ENCODE data around the gene SHANK1.
A peak's percentile ranks its signal among the peaks of the same experiment; 100 is the strongest.

Gene SHANK1

DNA sequence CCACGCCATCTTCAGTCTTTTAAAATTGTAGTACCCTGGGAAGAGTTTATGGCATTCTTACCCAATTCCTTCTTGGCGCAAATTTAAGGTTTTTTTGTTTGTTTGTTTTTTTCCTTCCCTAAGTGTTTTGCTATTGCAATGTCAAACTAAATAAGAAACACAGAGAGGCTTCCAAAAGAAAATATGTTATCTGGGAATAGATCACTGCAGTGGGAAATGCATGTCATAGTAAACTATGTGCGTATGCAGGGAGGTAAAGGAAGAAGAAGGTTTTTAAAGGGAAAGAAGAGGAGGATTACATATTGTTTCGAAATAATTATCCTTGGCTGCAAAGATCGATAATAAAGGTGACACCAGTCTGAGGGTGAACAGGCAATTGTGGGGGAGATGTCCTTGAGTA, 16.7 kb upstream of the SHANK1 start:
- H3K4me3 ChIP-seq (ENCODE audit: low read depth, low read length): no peak overlapping the region
- DNase-seq (ENCODE audit: low read depth): no peak

DNA sequence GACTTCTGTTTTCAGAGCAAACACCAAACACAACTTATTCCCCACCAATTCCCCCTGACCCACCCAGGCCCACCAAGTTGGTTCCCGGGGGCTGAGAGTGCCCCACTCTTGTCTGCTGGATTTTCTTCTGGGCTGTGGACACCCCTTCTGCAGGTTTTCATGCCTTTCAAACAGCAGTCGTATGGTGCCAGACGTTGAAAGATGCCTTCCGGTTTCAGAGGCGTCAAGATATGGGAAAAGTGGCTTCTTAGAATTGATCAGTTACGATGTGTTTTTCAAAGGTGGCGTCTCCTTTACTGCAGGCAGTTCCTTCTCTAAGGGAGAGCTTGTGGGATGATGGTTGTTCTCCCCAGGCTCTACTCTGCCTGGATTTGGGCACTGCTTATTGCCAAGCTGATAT, 16.3 kb upstream of the SHANK1 start:
- DNase-seq (ENCODE audit: low read depth): no peak
- H3K4me3 ChIP-seq (ENCODE audit: low read depth, low read length): no peak overlapping the region

DNA sequence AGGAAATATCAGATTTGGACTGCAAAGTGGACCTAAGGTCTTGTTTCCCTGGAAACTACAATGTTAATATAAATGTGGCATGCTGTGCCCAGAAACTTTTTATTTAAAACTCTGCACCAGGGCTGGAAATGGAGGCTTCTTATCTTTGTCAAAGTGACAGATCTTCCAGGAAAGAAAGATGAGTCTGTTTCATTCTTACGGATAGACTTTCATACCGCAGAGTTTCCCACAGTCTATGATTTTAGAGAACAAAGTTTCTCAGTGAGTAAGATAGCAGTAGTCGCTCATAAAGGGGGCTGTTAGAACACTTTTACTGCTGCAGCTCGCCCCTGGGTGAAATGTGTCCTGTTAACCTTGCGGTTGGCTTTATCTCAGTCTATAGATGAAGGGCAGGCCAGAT, 10.3 kb upstream of the SHANK1 start:
- no peak overlapping the region for H3K4me3 ChIP-seq (ENCODE audit: low read depth, low read length)
- DNase-seq (ENCODE audit: low read depth): no peak

DNA sequence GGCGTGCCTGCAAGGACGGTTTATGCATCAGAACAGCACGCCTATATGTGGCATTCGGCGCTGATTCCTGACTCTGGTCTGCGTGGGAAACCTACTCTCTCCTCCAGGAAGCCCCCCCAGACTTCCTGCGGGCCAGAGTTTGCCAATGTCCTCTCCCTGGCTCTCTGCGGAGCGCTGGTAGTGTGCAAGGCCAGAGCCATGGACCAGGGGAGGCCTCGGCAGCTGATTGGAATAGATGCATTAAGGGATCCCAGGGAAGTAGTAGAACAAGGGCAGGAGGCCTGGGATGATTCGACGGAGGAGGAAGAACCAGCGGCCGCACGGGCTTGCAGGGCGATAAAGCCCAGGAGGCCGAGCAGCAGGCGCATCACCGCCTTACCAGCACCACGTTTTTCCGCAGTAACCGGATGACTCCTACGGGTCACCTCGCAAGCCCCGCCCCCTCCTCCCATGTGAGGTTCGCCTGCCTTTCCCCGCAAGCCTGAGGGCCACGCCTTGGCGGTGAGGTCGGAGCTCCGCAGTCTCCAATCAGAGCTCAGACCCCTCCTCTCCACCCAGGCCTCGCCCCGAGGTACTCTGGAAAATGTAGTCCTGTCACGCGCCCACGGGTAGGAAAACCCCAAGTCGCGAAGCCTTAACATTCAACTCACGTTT, 8.6 kb upstream of the SHANK1 start:
- DNase-seq (ENCODE audit: low read depth): peak; percentile 49
- H3K4me3 ChIP-seq (ENCODE audit: low read depth, low read length): peak overlapping the region; percentile 14

DNA sequence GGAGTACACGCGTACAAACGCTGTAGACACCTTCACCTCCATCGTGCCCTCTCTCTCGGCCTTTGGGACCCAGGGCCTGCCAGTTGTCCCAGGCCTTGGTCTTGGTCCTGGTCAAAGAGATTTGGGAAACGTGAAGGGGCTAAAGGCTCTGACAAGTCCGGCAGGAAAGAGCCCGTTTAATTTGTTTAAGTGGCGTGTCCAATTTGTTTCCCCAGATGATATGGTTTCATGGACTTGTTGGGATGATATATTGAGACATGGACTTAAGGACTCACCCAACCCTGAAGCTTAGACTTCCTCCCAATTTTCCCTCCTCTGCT, 6.3 kb upstream of the SHANK1 start:
- H3K4me3 ChIP-seq (ENCODE audit: low read depth, low read length): peak overlapping the region; percentile 73
- no peak for DNase-seq (ENCODE audit: low read depth)

DNA sequence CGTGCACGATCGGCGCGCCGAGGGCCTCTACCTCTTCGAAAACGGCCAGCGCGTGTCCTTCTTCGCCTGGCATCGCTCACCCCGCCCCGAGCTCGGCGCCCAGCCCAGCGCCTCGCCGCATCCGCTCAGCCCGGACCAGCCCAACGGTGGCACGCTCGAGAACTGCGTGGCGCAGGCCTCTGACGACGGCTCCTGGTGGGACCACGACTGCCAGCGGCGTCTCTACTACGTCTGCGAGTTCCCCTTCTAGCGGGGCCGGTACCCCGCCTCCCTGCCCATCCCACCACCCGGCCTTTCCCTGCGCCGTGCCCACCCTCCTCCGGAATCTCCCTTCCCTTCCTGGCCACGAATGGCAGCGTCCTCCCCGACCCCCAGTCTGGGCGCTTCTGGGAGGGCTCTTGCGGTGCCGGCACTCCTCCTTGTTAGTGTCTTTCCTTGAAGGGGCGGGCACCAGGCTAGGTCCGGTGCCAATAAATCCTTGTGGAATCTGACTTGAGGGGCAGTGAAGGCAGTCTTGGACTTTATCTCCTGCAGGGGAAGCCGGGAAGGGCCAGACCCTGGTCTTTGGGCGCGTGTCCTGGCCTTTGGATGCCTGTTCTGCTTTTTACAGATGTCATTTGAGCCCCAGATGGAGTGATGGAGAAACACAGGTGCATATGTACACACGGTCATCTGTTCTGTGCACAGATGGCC, 5.8 kb upstream of the SHANK1 start:
- no peak for DNase-seq (ENCODE audit: low read depth)
- peak overlapping the region; percentile 73 for H3K4me3 ChIP-seq (ENCODE audit: low read depth, low read length)

DNA sequence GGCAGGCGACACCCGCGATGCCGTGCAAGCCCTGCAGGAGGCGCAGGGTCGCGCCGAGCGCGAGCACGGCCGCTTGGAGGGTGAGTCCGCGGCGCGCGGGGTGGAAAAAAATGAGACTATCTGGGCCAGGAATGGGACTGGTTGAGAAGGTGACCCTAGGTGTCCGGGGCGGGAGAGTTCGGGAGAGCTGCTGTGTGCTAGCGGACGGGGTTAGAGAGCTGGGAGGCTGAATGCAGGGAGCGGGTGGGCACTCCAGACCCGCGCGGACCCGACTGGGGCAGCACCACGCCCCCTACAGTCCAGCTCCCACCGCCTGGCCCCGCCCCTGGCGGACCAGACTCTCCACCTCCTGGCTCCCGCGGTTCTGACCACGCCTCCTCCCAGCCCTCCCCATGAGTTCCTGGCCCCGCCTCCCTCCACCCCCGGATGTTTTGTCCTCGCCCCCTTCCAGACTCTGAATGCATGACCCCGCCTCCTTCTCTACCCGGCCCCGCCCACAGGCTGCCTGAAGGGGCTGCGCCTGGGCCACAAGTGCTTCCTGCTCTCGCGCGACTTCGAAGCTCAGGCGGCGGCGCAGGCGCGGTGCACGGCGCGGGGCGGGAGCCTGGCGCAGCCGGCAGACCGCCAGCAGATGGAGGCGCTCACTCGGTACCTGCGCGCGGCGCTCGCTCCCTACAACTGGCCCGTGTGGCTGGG, 5.1 kb upstream of the SHANK1 start:
- DNase-seq (ENCODE audit: low read depth): peak; percentile 97
- H3K4me3 ChIP-seq (ENCODE audit: low read depth, low read length): peak overlapping the region; percentile 73

DNA sequence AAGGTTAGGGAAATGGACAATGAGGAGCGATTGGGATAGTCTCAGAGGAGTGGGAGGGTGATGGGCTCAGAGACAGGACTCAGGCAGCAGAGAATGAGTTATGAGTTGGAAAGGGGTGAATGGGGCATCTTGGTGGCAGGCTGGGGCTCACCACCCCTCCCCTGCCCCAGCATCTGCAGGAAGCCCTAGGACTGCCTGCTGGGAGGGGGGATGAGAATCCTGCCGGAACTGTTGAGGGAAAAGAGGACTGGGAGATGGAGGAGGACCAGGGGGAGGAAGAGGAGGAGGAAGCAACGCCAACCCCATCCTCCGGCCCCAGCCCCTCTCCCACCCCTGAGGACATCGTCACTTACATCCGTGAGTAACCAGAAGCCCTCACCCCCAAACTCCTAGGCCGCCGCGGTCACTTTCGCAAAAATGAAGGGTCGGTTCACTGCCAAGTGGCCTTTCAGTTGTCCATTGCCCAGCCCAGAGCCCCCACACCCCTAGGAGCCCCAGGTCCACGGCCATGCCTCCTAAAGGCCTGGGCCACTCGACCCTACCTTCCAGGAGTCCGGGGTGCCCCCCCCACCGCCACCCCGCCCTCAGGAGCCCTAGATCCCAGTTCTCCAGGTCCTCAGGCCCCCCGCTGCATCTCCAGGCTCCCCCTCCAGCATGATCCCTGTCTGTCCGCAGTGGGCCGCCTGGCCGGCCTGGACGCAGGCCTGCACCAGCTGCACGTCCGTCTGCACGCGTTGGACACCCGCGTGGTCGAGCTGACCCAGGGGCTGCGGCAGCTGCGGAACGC, 4.3 kb upstream of the SHANK1 start:
- H3K4me3 ChIP-seq (ENCODE audit: low read depth, low read length): peak overlapping the region; percentile 73
- no peak for DNase-seq (ENCODE audit: low read depth)

DNA sequence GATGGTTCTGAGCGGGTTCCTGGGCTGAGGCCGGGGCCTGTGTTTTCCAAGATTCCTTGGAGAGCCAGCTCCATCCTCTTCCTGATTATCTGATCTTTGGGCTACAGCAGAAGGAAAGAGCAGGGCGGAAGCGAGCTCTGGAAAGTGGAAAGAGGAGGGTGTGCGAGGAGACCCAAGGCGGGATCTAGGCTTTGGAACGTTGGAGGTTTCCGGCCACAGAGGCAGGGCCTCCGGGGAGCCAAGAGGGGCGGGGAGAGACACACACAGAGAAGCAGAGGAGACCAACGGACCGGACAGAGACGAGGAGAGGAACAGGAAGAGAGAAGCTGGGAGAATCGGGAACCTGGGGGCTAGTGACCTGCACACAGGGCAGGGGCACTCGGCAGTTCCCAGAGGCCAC, 3.5 kb upstream of the SHANK1 start, which contains the start of gene CLEC11A:
TSS of gene CLEC11A (plus strand) at position 296 of the 400 bp plus-strand sequence. CDS start 162 bp downstream, outside the sequence.
- peak; percentile 38 for DNase-seq (ENCODE audit: low read depth)
- peak within 1 kb of the TSS; percentile 73 for H3K4me3 ChIP-seq (ENCODE audit: low read depth, low read length)

DNA sequence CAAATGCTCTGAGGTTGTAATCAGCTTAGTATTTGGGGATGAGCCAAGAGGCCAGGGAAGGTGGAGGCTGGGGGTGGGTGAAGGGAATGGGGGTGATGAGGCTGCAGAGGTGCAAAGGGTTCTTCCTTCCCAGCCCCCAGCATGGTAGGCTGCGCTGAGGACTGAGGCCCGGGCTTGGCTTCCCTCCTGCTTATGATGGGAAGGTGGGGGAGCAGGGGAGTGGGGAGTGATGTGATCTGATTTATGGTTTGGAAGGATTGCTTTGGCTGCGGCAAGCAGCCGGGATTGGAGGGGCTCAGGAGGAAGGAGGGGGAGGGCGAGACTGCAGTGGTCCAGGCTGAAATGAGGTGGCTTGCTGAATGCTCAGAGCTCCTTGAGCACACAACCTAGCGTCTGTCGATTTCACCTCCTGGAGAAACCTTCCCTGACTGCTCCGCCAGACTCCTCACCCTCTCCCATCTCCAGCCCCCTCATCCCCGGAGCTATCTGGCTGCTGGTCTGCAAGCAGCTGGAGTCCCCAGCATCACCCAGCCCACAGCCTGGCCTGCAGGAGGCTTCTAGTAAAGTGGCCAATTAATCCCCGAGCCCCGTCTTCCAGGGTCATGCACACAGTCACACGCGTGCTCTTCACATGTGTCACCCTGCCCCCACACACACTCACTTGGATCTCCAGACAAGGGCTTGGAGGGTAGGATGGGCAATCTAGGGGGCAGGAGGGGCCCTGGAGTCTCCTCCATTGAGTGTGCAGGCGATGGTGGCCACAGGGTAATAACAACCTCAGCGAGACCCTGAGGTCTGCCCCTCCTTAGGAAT, 2.8 kb upstream of the SHANK1 start:
- peak overlapping the region; percentile 73 for H3K4me3 ChIP-seq (ENCODE audit: low read depth, low read length)
- DNase-seq (ENCODE audit: low read depth): no peak

DNA sequence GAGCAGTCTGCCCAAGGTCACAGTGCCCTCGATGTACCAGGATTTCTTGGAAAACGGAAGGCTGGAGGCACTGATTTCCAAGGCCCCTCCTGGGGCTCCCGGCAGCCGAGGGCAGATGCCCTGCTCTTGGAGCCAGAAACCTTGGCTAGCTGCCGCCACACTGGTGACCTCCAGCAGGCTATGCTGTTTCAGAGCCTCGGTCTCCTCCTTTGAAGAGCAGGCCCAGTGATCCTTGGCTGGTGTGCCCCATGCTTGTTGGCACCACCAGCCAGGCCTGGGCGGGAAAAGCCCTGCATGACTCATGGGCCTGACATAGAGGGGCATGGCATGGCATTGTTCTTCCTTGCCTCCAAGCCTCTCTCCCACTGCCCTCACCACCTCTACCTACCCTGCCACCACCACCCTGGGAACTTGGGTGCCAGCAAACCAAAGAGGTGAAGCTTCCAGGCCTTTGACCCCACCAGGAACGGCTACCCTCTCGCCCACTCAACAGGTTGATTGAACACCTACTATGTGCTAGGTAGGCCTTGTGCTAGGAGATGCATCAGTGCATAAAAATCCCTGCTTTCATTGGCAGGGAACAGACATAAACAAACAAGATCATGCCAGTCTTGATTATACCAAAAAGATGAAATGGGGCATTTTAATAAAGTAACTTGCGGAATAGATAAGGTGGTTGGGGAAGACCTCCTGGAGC, 2.0 kb upstream of the SHANK1 start:
- H3K4me3 ChIP-seq (ENCODE audit: low read depth, low read length): no peak overlapping the region
- no peak for DNase-seq (ENCODE audit: low read depth)

DNA sequence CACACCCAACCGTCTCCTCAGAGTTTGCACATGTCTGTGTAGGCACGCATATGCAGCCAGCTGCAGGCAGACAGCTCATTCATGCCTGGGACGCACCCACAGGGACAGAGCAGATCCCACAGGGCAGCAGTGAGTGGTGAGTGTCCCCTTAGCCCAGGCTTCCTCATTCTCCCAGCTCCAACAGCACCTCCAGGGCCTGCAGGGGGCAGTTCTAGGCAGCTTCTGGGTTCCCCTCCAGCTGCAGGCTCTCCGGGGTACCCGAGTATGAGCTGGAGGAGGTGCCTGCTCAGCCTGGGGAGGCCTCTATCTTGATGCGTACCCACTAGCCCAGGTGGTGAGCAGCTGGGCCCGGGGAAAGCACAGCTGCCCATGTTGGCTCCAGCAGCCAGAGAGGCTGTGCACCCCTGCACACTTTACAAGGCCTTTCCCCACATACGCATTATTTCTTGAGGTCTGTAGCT, 1.3 kb upstream of the SHANK1 start:
- no peak overlapping the region for H3K4me3 ChIP-seq (ENCODE audit: low read depth, low read length)
- DNase-seq (ENCODE audit: low read depth): no peak

DNA sequence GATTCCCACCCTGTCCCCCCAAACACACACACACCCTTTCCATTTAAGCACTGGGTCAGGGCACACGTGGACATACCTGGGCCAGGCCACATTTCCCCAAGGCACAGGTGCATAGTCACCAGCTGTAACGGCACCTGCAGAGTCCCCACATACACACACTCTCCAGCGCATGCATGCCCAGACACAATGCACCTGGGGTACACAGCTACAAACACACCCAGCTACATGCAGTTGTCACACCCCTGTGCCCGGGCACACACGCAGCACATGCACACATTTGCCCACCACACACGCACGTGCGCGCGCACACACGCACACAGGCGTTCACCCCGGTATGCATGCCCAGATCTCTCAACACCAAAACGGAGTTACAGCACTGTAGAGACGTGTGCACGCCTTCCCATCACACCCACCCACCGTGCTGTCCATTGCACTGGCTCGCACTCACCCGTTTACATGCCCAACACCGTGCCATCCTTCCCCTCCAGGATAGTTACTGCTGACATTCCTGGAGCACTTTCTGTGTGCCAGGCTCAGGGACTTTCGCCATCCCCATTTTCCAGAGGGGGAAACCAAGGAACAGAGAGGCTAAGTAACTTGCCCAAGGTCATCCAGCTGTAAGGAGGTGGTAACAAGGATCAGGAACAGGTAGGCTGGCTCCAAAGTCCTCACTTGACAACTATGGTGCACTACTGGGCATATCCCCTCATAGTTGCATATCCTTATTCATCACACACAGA, 749 bp upstream of the SHANK1 start:
- H3K4me3 ChIP-seq (ENCODE audit: low read depth, low read length): no peak overlapping the region
- no peak for DNase-seq (ENCODE audit: low read depth)

DNA sequence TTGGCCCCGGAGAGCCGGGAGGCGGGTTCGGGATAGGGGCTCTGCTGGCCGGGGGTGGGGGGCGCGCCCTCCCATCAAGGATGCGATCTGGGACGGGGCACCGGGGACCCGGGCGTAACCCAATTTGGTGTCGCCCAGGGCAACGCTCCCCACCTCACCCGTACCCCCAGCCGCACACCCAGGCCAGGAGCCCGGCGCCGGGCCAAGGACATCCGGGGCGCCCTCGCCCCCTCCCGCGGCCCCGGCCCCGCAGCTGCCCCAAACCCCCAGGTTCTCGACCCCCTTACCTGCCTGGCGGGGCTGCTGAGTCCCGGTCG, 525 bp downstream of the SHANK1 start:
- no peak for DNase-seq (ENCODE audit: low read depth)
- H3K4me3 ChIP-seq (ENCODE audit: low read depth, low read length): peak overlapping the region; percentile 55

DNA sequence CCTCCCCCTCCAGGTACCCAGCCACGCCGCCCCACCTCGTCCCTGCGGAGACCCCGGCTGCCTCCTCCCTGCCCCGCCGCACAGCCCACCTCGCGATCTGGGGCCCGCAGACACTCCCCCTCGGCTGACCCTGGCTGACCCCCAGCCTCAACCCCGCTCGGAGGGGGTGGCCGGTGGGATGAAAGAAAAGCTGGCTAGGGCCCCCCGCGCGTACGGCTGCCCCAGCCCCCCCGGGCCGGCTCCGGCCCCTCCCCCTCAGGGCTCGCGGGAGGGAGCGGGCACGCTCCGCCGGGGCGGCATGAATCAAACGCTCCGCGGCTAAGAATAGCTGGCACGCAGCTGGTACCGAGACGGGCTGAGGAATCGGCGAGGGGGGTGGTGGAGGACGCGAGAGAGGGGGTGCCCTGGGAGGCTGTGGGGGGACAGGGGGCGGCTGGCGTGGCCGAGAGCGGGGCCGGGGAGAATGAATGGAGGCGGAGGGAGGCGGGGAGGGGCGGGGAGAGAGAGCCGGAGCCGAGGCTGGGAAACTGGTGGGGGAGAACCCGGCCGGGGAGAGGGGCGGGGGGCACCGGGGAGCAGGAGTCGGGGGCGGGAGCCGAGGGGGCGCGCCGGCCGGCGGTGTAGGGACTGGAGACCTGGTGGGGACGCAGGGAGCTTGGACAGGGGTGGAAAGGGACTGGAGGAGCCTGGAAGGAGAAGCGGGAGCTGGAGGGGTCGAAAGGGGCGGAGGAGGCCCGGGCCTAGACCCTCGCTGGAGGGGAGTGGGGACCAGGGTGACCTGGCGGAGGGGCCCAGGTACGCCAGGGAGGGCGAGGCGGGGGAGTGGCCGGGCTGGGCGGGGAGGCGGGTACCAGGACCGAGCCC, 1.1 kb downstream of the SHANK1 start:
- no peak for DNase-seq (ENCODE audit: low read depth)
- H3K4me3 ChIP-seq (ENCODE audit: low read depth, low read length): peak overlapping the region; percentile 55

DNA sequence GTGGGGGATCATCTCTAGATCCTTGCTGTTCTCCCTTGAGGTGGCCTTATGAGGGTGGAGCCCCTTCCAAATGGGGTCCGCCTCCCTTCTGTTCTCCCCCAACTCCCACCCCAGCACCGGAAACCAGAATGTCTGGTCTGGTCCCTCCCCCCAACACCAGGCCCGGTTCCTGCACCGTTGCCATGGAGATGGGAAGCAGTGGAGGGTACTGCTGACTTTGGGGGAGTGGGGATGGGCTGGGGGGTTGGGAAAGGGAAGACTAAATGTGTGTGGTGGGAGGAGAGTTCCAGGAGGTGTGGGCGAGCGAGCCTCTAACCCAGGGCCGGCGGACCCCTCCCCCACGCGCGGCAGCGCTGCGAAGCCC, 1.7 kb downstream of the SHANK1 start:
- DNase-seq (ENCODE audit: low read depth): no peak
- H3K4me3 ChIP-seq (ENCODE audit: low read depth, low read length): peak overlapping the region; percentile 55

DNA sequence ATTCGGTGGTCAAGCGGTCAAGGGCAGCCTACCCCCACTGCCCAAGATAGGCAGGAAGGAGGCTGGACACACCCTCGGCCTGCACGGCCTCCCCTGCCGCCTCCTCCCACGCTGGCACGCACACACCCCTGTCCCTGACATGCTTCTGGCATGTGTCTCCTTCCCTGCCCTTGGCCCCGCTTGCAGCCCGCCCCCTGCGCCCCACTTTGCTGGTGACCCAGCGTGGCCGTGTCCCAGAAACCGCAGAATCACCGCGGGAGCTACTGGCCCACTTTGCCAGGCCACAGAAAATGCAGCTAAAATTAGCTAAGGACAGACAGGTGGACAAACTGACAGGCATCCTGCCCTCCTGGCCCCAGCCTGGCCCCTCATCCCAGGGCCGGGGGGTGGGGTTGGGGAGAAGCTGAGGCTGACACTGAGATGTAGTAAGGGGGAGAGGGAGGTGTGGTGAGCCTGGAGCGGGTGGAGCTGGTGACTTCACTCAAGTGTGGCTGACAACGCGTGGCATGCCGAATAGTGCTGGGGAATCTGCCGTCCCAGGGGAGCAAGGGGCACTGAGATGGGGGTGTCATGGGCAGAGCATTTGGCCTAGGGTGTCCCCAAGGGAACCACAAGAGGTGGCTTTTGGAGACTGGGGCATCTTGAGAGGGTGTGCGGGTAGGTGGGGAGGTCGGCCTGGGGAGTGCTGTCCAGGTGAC, 2.4 kb downstream of the SHANK1 start:
- no peak for DNase-seq (ENCODE audit: low read depth)
- H3K4me3 ChIP-seq (ENCODE audit: low read depth, low read length): no peak overlapping the region

Measured in skeletal muscle cell (primary cell).